Heart right ventricle (tissue), 16 donors: ENCODE results near the gene DDC. TPM values are rescaled to one million over a fixed set of nuclear protein-coding genes. Genes with fewer than 3 reads are reported as not detected.

Experiments used
- ATAC-seq, 8 donors: fragments of 200-7000 bp; cut with Tn5 transposase; one replicate each; pipeline ENCODE4 v1.9.1; 2020; ENCODE audit warnings: mild to moderate bottlenecking in 8 of 8, moderate library complexity in 8 of 8, moderate number of reproducible peaks in 1 of 8
- DNase-seq, 2 donors: peaks; one replicate each; pipeline ENCODE4 v3.0.0-alpha.2; 2020
- H3K27ac ChIP-seq, 10 donors: fragments of 200-600 bp; sonication (generic) in 2 of 10; one replicate each; pipeline versions ENCODE4 v1.5.0 to v1.8.0; 2020 to 2022; ENCODE audit warnings: mild to moderate bottlenecking in 3 of 10
- H3K27me3 ChIP-seq, 7 donors: fragments of 200-600 bp; one replicate each; pipeline ENCODE4 v1.8.0; 2021 to 2022; ENCODE audit warnings: mild to moderate bottlenecking in 2 of 7
- H3K36me3 ChIP-seq, 9 donors: fragments of 200-600 bp; sonication (generic) in 1 of 9; one replicate each; pipeline versions ENCODE4 v1.5.0 to v1.8.0; 2020 to 2022; ENCODE audit warnings: mild to moderate bottlenecking in 2 of 9
- H3K4me1 ChIP-seq, 9 donors: fragments of 200-600 bp; sonication (generic) in 1 of 9; one replicate each; pipeline versions ENCODE4 v1.5.0 to v1.8.0; 2020 to 2022; ENCODE audit warnings: mild to moderate bottlenecking in 4 of 9
- H3K4me3 ChIP-seq, 10 donors: fragments of 200-600 bp; sonication (generic) in 2 of 10; one replicate each; pipeline versions ENCODE4 v1.5.0 to v1.8.0; 2020 to 2022; ENCODE audit warnings: mild to moderate bottlenecking in 7 of 10, moderate library complexity in 2 of 10
- H3K9me3 ChIP-seq, 11 donors: fragments of 200-600 bp in 10 of 11; sonication (generic) in 2 of 11; one replicate each; pipeline versions ENCODE4 v1.5.0 to v1.8.0; 2013 to 2022; ENCODE audit warnings: mild to moderate bottlenecking in 2 of 11, control low read depth in 1 of 11, moderate library complexity in 1 of 11
- WGBS, 2 donors: extraction: QIAGEN DNeasy Blood & Tissue Kit; methylation state at CpG; one replicate each; pipeline ENCODE4 v1.1.7; 2013; ENCODE audit warnings: inconsistent platforms in 1 of 2; 5-methylcytosine and 5-hydroxymethylcytosine counted together
- intact Hi-C, 10 donors: fragments of 100-400 bp; cut with DNase I; formaldehyde crosslinking; loops; one replicate each; pipeline versions ENCODE4 v1.11.1 to v1.14.2; 2022
- polyA plus RNA-seq, 2 donors: library from polyadenylated mRNA; stranded (reverse); fragments of 200-250 nt; gene quantifications; one replicate each; pipeline ENCODE4 v1.2.3, GENCODE V29; 2013
- total RNA-seq, 10 donors: library from RNA; stranded (reverse); fragmentation: NEBNext Ultra II Directional in 3 of 10; extraction: Animal tissue kit (Norgen Biotek cat#: 25700) in 3 of 10; gene quantifications; one replicate each; pipeline versions ENCODE4 v1.2.1 to v1.2.4, GENCODE V29; 2021 to 2023
- TF ChIP-seq, protein P1 (sequence below), 9 donors: fragments of 200-600 bp; sonication (generic) in 2 of 9; IDR thresholded peaks; one replicate each; pipeline versions ENCODE4 v1.5.0 to v1.8.0; 2021 to 2022; ENCODE audit warnings: antibody characterized with exemption in 9 of 9, mild to moderate bottlenecking in 5 of 9, moderate library complexity in 1 of 9
- donor health status: Arrhythmogenic right ventricular cardiomyopathy.
- donor health status: ischemic (EF 13 %, LVEDD 7.1; RV severe dilation, severe dysfunction).
- donor health status: healthy with polysubstance abuse.
- donor health status: DM: no; HTN: yes; CAD: no.
- donor health status: DM: no; HTN: no; CAD: no.
- donor health status: ischemic (EF 25% LVEDD 6.9; RV normal size, moderate dysfunction).
- donor health status: ischemic (EF 25% LVEDD 5.7; RV mildly dilated, moderate dysfunction).
- donor health status: healthy.
- donor health status: DM: yes; HTN: yes; CAD: no.
- donor health status: Ischemic cardiomyopathy.
- donor health status: ischemic (EF 35%, LVEDD 5.7; RV mildly dilated, moderate dysfunction).
- donor health status: nonischemic (EF 11% LVEDD 7.7; RV severe dilation, severe dysfunction).
- donor health status: DM: yes; HTN: yes; CAD: no.
- donor health status: PGD.
- donor health status: ischemic (EF 29% LVEDD 5.4; RV normal size, mild dysfunction).
- donor health status: nonischemic (EF 23%, LVEDD 6.1; RV moderate dilation, normal function).

The DDC gene
- total and polyA plus RNA-seq, 12 donors, result not detected

GRCh38 chr7:50603287-50603686, 38.1 kb upstream of the DDC start:
- ATAC-seq (no peak), DNase-seq (no peak)
- Histone ChIP-seq H3K27me3 (no peaks in the 10 kb centered on the region), H3K4me1 (peaks cover 0 to 5% (median 0%) of the 10 kb centered on the region in 9 donors), H3K9me3 (no peaks in the 10 kb centered on the region), H3K27ac (no peak overlapping the region), H3K4me3 (no peak overlapping the region), H3K36me3 (peaks cover 0 to 100% (median 26%) of the 10 kb centered on the region in 9 donors)
- WGBS, 2 donors, result 86 to 87% methylated on average over 7 of the region's 7 CpGs
- TF ChIP-seq, protein P1, sequence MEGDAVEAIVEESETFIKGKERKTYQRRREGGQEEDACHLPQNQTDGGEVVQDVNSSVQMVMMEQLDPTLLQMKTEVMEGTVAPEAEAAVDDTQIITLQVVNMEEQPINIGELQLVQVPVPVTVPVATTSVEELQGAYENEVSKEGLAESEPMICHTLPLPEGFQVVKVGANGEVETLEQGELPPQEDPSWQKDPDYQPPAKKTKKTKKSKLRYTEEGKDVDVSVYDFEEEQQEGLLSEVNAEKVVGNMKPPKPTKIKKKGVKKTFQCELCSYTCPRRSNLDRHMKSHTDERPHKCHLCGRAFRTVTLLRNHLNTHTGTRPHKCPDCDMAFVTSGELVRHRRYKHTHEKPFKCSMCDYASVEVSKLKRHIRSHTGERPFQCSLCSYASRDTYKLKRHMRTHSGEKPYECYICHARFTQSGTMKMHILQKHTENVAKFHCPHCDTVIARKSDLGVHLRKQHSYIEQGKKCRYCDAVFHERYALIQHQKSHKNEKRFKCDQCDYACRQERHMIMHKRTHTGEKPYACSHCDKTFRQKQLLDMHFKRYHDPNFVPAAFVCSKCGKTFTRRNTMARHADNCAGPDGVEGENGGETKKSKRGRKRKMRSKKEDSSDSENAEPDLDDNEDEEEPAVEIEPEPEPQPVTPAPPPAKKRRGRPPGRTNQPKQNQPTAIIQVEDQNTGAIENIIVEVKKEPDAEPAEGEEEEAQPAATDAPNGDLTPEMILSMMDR (IDR thresholded peaks at IDR 0.05), result no peak
- intact Hi-C loops, result loop anchor here in 2 of 10 donors (10.0 kb wide), 1 partner anchor 138 kb away; no protein-coding TSS in a partner anchor

GRCh38 chr7:50599385-50599784, 34.2 kb upstream of the DDC start:
- intact Hi-C loops, result loop anchor here in 5 of 10 donors (10.0 kb wide), 3 partner anchors 125 to 545 kb away; no protein-coding TSS in a partner anchor
- H3K4me3 ChIP-seq, result no peak overlapping the region
- no peak for DNase-seq
- WGBS, 2 donors, result 94 to 95% methylated on average over 12 of the region's 12 CpGs
- H3K9me3 ChIP-seq, result no peaks in the 10 kb centered on the region
- H3K27ac ChIP-seq, result no peak overlapping the region
- TF ChIP-seq, protein P1 (IDR thresholded peaks at IDR 0.05), result no peak
- ATAC-seq, result no peak
- H3K4me1 ChIP-seq, result no peaks in the 10 kb centered on the region
- peaks cover 0 to 97% (median 12%) of the 10 kb centered on the region in 9 donors for H3K36me3 ChIP-seq
- H3K27me3 ChIP-seq, result no peaks in the 10 kb centered on the region

DNA sequence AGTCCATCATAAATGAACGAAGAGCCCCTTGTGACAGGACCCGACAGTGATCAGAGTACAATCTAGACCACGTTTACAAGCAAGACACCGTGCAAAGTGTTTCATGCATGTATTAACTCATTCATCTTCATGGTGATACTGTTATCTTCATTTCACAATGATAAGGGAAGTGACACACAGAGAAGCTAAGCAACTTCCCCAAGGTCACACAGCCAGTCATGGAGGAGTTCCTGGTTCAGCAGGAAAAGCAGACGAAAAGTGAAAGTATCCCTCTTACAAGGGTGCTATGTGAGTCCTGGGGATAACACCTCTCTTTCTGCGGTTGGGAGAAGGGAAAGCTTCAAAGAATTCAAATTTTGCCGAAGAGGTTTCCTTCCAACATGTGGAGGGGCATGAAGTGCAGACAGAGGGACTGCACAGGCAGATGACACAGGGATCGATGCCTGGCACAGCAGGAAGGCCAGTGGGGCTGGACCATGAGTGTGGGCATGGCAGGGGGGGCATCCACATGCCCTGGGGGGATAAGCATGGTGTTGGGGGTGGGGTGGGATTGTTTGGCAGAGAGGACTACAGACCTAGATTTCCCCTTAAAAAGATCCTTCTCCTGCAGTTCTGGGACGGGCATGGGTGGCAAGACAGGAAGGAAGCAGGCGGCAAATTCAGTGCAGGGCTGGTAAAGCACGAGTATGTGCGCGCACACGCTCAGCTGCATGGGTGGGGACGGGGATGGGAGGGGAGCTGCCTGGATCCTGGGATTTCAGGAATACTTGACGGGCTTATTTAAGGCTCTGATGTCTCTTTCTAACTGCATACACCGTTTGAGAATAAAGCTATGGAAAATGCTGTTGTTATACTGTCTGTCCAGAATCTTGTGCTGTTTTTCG, 33.5 kb upstream of the DDC start:
- DNase-seq, result no peak
- H3K27ac ChIP-seq, result no peak overlapping the region
- ATAC-seq, result no peak
- no peak overlapping the region for H3K4me3 ChIP-seq
- no peaks in the 10 kb centered on the region for H3K27me3 ChIP-seq
- no peaks in the 10 kb centered on the region for H3K4me1 ChIP-seq
- intact Hi-C loops, result loop anchor here in 5 of 10 donors (10.0 kb wide), 3 partner anchors 124 to 546 kb away; no protein-coding TSS in a partner anchor
- peaks cover 0 to 97% (median 7%) of the 10 kb centered on the region in 9 donors for H3K36me3 ChIP-seq
- WGBS, 2 donors, result 89 to 90% methylated on average over 18 of the region's 18 CpGs
- no peaks in the 10 kb centered on the region for H3K9me3 ChIP-seq
- TF ChIP-seq, protein P1 (IDR thresholded peaks at IDR 0.05), result no peak

DNA sequence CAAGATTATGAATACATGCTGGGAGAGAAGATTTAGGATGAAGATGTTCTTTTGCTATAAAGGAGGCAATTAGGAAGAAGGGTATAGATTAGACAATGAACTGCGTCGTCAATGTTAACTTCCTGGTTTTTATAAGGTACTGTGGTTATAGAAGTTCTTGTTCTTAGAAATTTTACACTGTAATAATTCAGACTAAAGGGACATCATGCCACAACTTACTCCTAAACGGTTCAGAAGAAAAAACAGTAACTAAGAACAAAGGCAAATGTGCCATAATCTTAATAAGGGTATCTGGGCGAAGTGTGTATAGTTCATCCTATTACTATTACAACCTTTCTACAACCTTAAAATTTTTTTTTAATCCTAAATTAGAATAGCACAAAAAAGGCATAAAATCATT, 31.3 kb upstream of the DDC start:
- H3K36me3 ChIP-seq, result peaks cover 0 to 100% (median 18%) of the 10 kb centered on the region in 9 donors
- TF ChIP-seq, protein P1 (IDR thresholded peaks at IDR 0.05), result no peak
- intact Hi-C loops, result loop anchor here in 5 of 10 donors (10.0 kb wide), 3 partner anchors 122 to 548 kb away; no protein-coding TSS in a partner anchor
- H3K4me3 ChIP-seq, result no peak overlapping the region
- no peaks in the 10 kb centered on the region for H3K4me1 ChIP-seq
- DNase-seq, result no peak
- ATAC-seq, result no peak
- 85 to 91% methylated on average over 4 of the region's 4 CpGs for WGBS, 2 donors
- no peak overlapping the region for H3K27ac ChIP-seq
- no peaks in the 10 kb centered on the region for H3K9me3 ChIP-seq
- no peaks in the 10 kb centered on the region for H3K27me3 ChIP-seq
